Adrenal gland (tissue), 12 donors: ENCODE measurements around the gene MTUS2. TPM values are rescaled to one million over a fixed set of nuclear protein-coding genes. Genes with fewer than 3 reads are reported as not detected.

Experiments
- DNase-seq, 7 donors: peaks; one replicate each; pipeline ENCODE4 v3.0.0-alpha.2; 2019 to 2020
- H3K27ac ChIP-seq, 5 donors: fragments of 200-600 bp; sonication (generic) in 4 of 5; 1 replicate in 3 of 5; 2 replicates in 2 of 5; pipeline versions ENCODE4 v1.5.1 to v1.8.0; 2016 to 2020; ENCODE audit warnings: mild to moderate bottlenecking in 1 of 5
- H3K27me3 ChIP-seq: fragments of 200-600 bp; 2 replicates; pipeline ENCODE4 v1.8.0; 2021
- H3K36me3 ChIP-seq, 2 donors: fragments of 200-600 bp; replicated peaks in 1 of 2; 1 replicate in 1 of 2; 2 replicates in 1 of 2; pipeline versions ENCODE4 v1.5.1 to v1.8.0; 2018 to 2022
- H3K4me1 ChIP-seq, 2 donors: fragments of 200-600 bp; replicated peaks in 1 of 2; 1 replicate in 1 of 2; 2 replicates in 1 of 2; pipeline versions ENCODE4 v1.5.1 to v1.8.0; 2018 to 2021
- H3K4me3 ChIP-seq, 4 donors: fragments of 200-600 bp; sonication (generic) in 3 of 4; one replicate each; pipeline ENCODE4 v1.5.1; 2016 to 2018
- H3K9me3 ChIP-seq, 3 donors: fragments of 200-600 bp; sonication (generic) in 1 of 3; replicated peaks in 1 of 3; 1 replicate in 2 of 3; 2 replicates in 1 of 3; pipeline versions ENCODE4 v1.5.1 to v1.8.0; 2016 to 2021
- POLR2A ChIP-seq, 2 donors: fragments of 450-650 bp; IDR thresholded peaks; one replicate each; pipeline ENCODE4 v1.6.1; 2017; ENCODE audit warnings: antibody characterized with exemption in 2 of 2, mild to moderate bottlenecking in 2 of 2, moderate library complexity in 1 of 2
- WGBS, 4 donors: extraction: QIAGEN DNeasy Blood & Tissue Kit in 2 of 4; methylation state at CpG; one replicate each; pipeline versions ENCODE4 v1.1.5 to v1.1.7; 2013 to 2017; 5-methylcytosine and 5-hydroxymethylcytosine counted together
- intact Hi-C, 2 donors: fragments of 100-400 bp; cut with DNase I; formaldehyde crosslinking; loops; one replicate each; pipeline versions ENCODE4 v1.14.1 to v1.15.0; 2022 to 2023
- polyA plus RNA-seq, 3 donors: library from polyadenylated mRNA; stranded (reverse); fragments of 200-250 nt in 2 of 3; fragments of 350-450 nt in 1 of 3; fragmentation: Illumina TruSeq in 1 of 3; extraction: RNeasy Lipid Tissue Mini Kit (QIAGEN cat#74804) in 1 of 3; gene quantifications; one replicate each; pipeline ENCODE4 v1.2.3, GENCODE V29; 2013 to 2014
- total RNA-seq, 9 donors: library from RNA; depleted of rRNA in 4 of 9; stranded (reverse); fragments of >200 nt in 4 of 9; fragments of 120-200 nt in 1 of 9; fragmentation: NEBNext Ultra II Directional in 1 of 9; extraction: Animal tissue kit (Norgen Biotek cat#: 25700) in 1 of 9; gene quantifications; one replicate each; pipeline versions ENCODE4 v1.1.0 to v1.2.4, GENCODE V29; 2013 to 2023
- TF ChIP-seq, protein P1 (sequence below), 6 experiments: fragments of 450-650 bp in 4 of 6; fragments of 200-600 bp in 2 of 6; sonication (generic) in 1 of 6; IDR thresholded peaks; 1 replicate in 5 of 6; 2 replicates in 1 of 6; pipeline versions ENCODE4 v1.5.1 to v1.8.0; 2016 to 2021; ENCODE audit warnings: antibody characterized with exemption in 6 of 6, mild to moderate bottlenecking in 2 of 6, moderate library complexity in 1 of 6
- donor health status: healthy with polysubstance abuse.
- donor health status: Bipolar disorder and iron deficiency.
- donor health status: DM: yes; HTN: yes; CAD: no.
- donor health status: DM: no; HTN: no; CAD: no.
- donor health status: DM: no; HTN: no; CAD: no.
- donor health status: DM: yes; HTN: yes; CAD: no.

MTUS2 gene
- total and polyA plus RNA-seq, 12 donors: 0.07 to 0.24 (median 0.14) TPM; not detected in 5

DNA sequence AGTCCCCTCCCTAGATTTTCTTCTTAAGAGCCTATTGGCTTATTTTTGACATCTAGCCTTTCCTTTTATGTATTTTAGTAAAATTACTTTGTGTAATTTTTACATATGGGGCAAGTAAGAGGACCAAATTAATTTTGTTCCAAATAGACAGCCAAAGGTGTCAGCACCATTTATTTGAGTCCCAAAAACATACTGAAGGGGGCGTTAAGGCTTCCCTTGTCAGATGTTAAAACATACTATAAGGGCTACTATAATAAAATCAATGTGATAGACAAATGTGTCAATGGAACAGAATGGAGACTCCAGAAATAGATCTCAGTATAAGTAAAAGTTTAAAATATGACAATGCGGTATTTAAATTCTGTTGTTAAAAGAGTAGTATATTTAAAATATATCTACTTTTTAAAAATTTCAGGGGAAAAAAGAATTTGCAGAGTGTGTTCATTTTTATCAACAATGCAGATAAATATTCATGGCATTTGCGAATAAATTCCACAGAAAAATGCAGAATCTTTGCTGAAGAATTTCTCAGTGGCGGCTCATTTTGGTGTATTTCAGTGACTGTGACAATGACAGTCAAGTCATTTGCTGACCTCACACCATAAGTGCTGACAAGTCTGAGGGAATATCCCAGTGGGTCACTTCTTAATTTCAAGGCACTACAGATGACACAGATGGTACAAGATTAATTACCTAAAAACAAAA, 133.7 kb downstream of the MTUS2 start:
- 74 to 83% (median 81%) methylated on average over 4 of the region's 4 CpGs for WGBS, 4 donors
- intact Hi-C loops: no loop called here
- no peak for DNase-seq
- H3K27me3 ChIP-seq: no peaks in the 10 kb centered on the region
- TF ChIP-seq, protein P1, sequence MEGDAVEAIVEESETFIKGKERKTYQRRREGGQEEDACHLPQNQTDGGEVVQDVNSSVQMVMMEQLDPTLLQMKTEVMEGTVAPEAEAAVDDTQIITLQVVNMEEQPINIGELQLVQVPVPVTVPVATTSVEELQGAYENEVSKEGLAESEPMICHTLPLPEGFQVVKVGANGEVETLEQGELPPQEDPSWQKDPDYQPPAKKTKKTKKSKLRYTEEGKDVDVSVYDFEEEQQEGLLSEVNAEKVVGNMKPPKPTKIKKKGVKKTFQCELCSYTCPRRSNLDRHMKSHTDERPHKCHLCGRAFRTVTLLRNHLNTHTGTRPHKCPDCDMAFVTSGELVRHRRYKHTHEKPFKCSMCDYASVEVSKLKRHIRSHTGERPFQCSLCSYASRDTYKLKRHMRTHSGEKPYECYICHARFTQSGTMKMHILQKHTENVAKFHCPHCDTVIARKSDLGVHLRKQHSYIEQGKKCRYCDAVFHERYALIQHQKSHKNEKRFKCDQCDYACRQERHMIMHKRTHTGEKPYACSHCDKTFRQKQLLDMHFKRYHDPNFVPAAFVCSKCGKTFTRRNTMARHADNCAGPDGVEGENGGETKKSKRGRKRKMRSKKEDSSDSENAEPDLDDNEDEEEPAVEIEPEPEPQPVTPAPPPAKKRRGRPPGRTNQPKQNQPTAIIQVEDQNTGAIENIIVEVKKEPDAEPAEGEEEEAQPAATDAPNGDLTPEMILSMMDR (IDR thresholded peaks at IDR 0.05): no peak
- no peak for TF ChIP-seq POLR2A (IDR thresholded peaks at IDR 0.05)
- no peak overlapping the region for H3K4me3 ChIP-seq
- H3K9me3 ChIP-seq: no peaks in the 10 kb centered on the region
- H3K36me3 ChIP-seq: no peaks in the 10 kb centered on the region
- H3K27ac ChIP-seq: no peak overlapping the region
- H3K4me1 ChIP-seq: no peaks in the 10 kb centered on the region

DNA sequence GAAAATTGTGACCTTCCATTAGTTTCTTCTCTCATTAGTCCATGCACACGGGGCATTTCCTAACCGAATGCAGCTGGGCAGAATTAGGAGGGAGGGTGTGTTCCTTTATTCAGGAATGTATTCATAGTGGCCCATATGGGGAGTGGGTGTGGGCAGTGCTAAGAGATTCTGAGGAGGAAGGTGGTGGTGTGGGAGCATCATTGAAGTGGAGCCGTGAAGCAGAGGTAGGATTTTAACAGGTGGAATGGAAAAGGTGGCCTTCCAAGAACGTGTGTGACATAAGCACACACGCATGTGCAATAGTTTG, 134.2 kb downstream of the MTUS2 start:
- no peaks in the 10 kb centered on the region for H3K9me3 ChIP-seq
- no peaks in the 10 kb centered on the region for H3K4me1 ChIP-seq
- 58 to 80% (median 71%) methylated on average over 5 of the region's 5 CpGs for WGBS, 4 donors
- DNase-seq: no peak
- H3K27ac ChIP-seq: no peak overlapping the region
- H3K36me3 ChIP-seq: no peaks in the 10 kb centered on the region
- intact Hi-C loops: no loop called here
- no peak for TF ChIP-seq POLR2A (IDR thresholded peaks at IDR 0.05)
- TF ChIP-seq, protein P1 (IDR thresholded peaks at IDR 0.05): no peak
- no peaks in the 10 kb centered on the region for H3K27me3 ChIP-seq
- H3K4me3 ChIP-seq: no peak overlapping the region

DNA sequence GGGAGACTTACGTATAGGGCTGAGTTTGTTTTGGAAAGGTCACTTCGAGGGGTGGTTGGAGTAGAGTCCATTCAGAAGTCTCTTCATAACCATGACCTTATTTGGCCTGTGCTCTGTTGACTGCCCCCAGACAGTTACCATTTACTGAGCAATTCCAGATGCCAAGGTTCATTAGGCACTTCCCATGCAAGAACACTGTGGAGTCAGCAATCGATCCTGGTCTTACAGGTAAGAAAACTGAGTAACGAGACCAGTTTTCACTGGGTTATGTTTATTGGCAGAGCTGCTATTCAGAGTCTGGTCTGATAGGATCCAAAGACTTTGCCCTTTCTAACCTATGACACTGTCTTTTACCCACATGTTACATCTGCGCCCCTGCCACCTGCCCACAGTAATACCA, 134.7 kb downstream of the MTUS2 start:
- H3K4me1 ChIP-seq: no peaks in the 10 kb centered on the region
- TF ChIP-seq, protein P1 (IDR thresholded peaks at IDR 0.05): no peak
- TF ChIP-seq POLR2A (IDR thresholded peaks at IDR 0.05): no peak
- no peak for DNase-seq
- H3K27me3 ChIP-seq: no peaks in the 10 kb centered on the region
- H3K27ac ChIP-seq: no peak overlapping the region
- 71 to 76% (median 73%) methylated on average over 5 of the region's 5 CpGs for WGBS, 4 donors
- H3K4me3 ChIP-seq: no peak overlapping the region
- no peaks in the 10 kb centered on the region for H3K9me3 ChIP-seq
- intact Hi-C loops: no loop called here
- H3K36me3 ChIP-seq: no peaks in the 10 kb centered on the region

DNA sequence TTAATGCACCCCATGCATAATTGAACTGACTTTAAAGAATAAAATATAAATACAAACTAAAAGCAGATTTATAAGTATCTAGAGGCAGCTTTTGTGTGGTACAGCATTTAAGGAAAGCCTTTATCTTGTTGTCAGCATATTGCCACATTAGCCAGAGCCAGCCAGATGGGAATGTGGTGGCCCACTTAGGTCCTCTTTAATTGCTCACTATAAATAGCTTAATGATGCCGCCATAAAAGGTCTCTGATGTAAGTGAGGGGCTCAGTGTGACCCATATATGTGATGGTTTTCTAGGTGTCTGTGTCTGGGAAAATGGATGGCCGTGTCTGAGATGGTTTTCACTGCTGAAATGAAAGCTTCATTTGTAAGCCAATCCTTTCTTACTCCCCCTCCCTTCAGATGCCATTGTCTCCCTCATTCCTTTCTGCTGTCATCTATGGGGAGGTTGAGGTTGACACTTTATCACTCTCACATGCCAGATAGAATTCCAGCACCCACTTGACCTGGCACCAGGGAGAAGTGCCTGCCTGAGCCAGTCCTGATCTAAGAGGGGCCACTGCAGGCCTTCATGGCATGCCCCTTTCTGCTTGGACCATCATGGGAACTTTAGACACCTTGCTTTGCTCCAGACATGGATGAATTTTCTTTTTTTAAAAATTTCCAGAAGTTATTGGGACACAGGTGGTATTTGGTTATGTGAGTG, 135.3 kb downstream of the MTUS2 start:
- no peak overlapping the region for H3K27ac ChIP-seq
- H3K9me3 ChIP-seq: no peaks in the 10 kb centered on the region
- TF ChIP-seq POLR2A (IDR thresholded peaks at IDR 0.05): no peak
- TF ChIP-seq, protein P1 (IDR thresholded peaks at IDR 0.05): no peak
- H3K27me3 ChIP-seq: no peaks in the 10 kb centered on the region
- intact Hi-C loops: no loop called here
- no peak overlapping the region for H3K4me3 ChIP-seq
- no peak for DNase-seq
- 50 to 68% (median 64%) methylated on average over 2 of the region's 2 CpGs for WGBS, 4 donors
- no peaks in the 10 kb centered on the region for H3K36me3 ChIP-seq
- H3K4me1 ChIP-seq: no peaks in the 10 kb centered on the region
